Astrocyte of the spinal cord (primary cell): ENCODE data around the gene C9orf85.

Source experiments
- DNase-seq: peaks from one replicate; pipeline ENCODE4 v3.0.0; 2011; ENCODE audit warnings: low read depth, low spot score
- H3K4me3 ChIP-seq: 2 replicates; pipeline ENCODE4 v1.5.1; 2011; ENCODE audit warnings: low read depth, mild to moderate bottlenecking, low read length, moderate library complexity
- CTCF ChIP-seq: IDR thresholded peaks from 2 replicates; pipeline ENCODE4 v1.5.1; 2012; ENCODE audit warnings: low read depth, mild to moderate bottlenecking, low read length, inconsistent platforms
- in situ Hi-C: cut with HindIII; loops from 2 replicates; pipeline ENCODE4 v1.10.0; 2017; ENCODE audit warnings: low sequenced_read_pairs

Gene C9orf85

GRCh38 chr9:71879644-71880174 is 31.7 kb upstream of the C9orf85 start:
- no peak for TF ChIP-seq CTCF
- in situ Hi-C loops, result no loop called here
- DNase-seq, result no peak
- H3K4me3 ChIP-seq, result no peak overlapping the region

DNA sequence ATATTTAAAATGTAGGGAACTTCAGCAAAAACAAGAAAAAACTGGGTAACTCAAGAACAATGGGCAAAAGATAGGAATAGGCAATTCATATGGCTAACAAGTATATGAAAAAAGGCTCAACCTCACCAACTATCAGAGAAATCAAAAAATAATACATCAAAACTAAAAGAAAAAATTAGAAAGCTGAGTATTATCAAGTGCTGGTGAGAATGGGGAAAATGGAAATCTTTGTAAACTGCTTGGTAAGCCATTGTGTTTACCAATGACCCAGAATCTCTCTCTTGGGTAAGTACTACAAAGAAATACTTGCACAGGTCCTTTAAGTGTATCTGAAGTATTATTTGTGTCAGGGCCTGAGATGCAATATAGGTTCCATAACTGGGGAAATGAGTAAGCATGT is 27.4 kb upstream of the C9orf85 start:
- DNase-seq, result no peak
- in situ Hi-C loops, result no loop called here
- no peak overlapping the region for H3K4me3 ChIP-seq
- TF ChIP-seq CTCF, result no peak

DNA sequence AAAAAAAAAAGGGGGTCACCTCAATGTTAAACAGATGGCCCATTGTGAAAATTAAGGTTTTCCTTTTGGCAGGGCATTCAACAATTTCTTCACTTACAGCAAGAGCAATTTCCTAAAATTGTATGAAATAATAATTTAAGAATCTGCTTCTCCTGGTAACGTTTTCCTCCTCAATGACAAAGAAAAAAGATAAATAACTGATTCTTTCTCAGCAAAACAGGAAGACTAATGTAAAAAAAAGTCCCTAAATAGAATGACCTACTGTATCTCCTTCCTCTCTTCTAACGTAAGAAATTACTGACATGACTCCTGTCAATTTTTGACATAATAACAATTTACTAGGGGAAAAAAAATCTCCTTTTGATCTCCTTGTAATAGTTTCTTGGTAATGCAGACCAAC is 26.0 kb upstream of the C9orf85 start:
- no peak for DNase-seq
- H3K4me3 ChIP-seq, result no peak overlapping the region
- in situ Hi-C loops, result no loop called here
- no peak for TF ChIP-seq CTCF

DNA sequence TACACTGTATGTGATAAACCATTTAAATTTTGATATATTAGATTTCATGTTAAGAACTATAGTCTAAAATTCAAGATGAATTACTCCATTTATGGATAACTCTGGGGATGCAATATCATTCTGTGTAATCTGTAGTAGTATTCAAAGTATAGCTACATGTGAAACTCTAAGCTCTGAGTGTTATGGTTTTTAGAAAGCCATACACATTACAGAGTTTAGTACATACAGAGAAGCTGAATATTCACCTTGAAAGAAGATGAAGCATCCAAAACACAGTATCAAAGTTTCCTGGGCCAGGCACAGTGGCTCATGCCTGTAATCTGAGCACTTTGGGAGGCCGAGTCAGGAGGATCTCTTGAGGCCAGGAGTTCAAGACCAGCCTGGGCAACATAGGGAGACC is 25.4 kb upstream of the C9orf85 start:
- TF ChIP-seq CTCF, result no peak

DNA sequence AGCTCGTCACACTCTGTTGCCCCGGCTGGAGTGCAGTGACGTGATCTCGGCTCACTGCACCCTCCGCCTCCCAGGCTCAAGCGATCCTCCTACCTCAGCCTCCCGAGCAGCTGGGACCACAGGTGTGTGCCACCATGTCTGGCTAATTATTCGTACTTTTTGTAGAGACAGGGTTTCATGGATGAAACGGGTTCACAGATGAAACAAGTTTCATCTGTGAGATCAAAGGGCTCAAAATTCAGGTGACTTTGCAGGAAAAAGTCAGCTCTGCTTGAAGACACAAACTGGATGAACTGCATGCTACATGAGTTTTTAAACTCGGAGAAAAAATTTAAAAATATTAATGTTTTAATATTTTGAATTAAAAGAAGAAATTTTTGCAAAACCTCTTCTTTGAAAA is 24.9 kb upstream of the C9orf85 start:
- TF ChIP-seq CTCF, result no peak
- in situ Hi-C loops, result no loop called here
- H3K4me3 ChIP-seq, result no peak overlapping the region
- no peak for DNase-seq

More for the DNA sequence above, 25.4 kb upstream of the C9orf85 start:
- in situ Hi-C loops, result no loop called here
- DNase-seq, result no peak
- no peak overlapping the region for H3K4me3 ChIP-seq

DNA sequence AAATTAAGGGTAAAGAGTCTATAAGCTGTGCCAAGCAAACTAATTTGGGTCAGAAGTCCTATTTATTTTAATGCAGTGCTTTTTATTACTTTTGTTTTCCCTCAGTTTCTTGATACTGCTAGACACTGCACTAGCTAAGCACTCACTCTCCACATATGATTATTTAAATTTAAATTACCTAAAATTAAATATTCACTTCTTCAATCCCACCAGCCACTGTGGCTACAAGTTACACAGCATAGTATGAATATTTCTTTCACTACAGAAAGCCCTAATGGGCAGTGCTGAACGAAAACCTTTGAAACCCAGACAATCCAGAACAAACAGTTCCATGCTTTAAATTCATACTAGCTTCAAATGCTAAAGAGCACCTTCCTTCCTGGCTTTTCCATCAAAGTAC is 24.1 kb upstream of the C9orf85 start:
- no peak for TF ChIP-seq CTCF
- DNase-seq, result no peak
- H3K4me3 ChIP-seq, result no peak overlapping the region
- in situ Hi-C loops, result no loop called here
